ENCODE results near the gene COL6A6.

COL6A6 gene, protein sequence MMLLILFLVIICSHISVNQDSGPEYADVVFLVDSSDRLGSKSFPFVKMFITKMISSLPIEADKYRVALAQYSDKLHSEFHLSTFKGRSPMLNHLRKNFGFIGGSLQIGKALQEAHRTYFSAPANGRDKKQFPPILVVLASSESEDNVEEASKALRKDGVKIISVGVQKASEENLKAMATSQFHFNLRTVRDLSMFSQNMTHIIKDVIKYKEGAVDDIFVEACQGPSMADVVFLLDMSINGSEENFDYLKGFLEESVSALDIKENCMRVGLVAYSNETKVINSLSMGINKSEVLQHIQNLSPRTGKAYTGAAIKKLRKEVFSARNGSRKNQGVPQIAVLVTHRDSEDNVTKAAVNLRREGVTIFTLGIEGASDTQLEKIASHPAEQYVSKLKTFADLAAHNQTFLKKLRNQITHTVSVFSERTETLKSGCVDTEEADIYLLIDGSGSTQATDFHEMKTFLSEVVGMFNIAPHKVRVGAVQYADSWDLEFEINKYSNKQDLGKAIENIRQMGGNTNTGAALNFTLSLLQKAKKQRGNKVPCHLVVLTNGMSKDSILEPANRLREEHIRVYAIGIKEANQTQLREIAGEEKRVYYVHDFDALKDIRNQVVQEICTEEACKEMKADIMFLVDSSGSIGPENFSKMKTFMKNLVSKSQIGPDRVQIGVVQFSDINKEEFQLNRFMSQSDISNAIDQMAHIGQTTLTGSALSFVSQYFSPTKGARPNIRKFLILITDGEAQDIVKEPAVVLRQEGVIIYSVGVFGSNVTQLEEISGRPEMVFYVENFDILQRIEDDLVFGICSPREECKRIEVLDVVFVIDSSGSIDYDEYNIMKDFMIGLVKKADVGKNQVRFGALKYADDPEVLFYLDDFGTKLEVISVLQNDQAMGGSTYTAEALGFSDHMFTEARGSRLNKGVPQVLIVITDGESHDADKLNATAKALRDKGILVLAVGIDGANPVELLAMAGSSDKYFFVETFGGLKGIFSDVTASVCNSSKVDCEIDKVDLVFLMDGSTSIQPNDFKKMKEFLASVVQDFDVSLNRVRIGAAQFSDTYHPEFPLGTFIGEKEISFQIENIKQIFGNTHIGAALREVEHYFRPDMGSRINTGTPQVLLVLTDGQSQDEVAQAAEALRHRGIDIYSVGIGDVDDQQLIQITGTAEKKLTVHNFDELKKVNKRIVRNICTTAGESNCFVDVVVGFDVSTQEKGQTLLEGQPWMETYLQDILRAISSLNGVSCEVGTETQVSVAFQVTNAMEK (N-terminal part only)

DNA sequence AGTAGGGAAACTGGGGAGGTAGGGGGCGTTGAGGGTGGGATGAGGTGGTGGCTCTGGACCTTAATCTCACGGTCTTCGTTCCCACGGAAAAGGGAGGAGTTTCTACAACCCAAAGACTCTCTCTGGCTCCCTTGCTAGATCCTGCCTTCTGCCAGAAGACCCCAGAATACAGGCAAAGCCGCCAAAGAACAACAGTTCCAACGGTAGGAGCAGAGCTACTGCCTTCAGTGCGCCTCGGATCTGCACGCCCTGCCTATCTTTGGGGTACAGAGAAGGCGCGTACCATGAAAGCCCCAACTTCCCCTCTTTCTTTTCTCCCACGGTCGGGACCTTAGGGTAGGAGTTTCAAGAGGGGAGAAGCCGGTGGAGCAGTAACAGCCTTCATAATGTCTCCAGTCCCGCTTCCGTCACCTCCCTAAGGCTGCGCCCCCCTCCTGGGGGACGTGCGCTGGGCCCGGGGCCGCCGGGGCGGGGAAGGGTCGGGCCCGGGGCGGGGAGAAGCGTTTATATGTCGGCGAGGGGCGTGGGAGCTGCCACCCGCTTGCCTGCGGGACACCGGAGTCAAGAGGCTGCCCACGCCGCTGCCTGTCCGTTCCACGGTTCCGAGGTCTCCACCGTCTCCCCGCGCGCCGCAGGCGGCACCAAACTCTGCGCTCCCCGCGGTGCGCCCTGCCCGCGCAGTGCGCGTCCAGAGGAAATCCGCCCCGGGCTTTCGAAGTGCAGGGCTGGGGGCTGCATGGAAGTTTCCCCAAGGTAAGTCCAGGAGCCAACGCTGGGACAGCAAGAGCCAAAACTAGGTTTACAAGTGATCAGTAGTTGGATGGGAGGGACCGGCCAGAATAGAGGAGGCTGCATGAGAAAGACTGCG, at the start of gene COL6A6:
Gene COL6A6 (plus strand): TSS at position 533 of the 868 bp plus-strand sequence. CDS start 43,188 bp downstream, outside the sequence.
- DNase-seq = no peak

DNA sequence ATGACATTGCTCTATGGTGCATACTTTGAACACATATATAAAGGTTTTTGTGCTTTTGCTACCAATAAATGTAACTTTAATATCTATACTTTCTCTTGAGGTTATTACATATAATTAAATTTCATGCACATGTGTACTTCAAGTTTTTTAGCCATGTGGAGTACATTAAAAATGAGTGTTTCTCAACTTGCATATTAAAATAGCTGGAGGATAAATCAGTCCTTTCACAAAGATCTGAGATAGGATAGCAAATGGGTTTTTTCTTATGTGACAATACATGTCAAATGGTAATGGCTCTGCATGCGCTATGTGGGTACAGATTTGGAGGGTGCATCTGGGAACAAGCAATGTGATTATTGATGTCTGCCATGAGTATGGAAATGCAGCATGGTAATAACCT, 48.7 kb upstream of the COL6A6 start:
- no peak for DNase-seq

DNA sequence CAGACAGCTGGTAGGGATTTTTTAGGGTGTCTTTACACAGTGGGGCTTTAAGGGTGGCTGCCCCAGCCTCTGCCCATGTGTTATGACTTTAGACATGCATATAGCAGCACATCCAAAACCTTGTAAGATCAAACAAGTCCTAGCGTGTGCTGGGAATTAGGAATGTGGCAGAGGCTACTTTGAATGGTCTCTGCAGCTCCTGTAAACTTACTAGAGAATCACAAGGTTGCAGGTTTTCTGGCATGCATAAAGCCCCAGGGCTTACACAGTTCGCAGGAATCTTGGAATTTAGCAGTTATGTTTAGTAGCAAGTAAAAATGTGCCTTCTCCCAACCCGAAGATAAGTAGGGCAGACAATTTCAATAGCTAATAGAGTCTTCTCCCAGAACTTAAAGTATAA, 46.9 kb upstream of the COL6A6 start:
- no peak for DNase-seq

DNA sequence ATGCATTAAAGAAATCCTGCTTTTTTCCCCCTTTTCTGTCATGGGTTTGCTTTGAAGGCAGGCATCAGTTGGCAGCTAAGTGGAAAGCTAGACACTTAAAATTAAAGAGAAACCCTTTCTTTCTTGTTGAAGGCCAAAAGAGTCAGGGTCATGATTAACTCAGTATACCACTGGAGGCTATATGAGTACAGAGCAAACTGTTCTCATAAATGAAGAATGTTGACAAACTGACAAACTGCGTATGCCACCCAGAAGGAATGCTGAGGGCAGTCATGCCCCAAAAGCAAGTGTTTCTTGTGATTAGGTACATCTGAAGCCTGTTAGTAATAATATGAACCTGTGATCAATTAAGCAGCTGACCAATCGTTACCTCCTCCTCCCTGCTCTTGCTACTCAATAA, 43.6 kb upstream of the COL6A6 start:
- DNase-seq = no peak

DNA sequence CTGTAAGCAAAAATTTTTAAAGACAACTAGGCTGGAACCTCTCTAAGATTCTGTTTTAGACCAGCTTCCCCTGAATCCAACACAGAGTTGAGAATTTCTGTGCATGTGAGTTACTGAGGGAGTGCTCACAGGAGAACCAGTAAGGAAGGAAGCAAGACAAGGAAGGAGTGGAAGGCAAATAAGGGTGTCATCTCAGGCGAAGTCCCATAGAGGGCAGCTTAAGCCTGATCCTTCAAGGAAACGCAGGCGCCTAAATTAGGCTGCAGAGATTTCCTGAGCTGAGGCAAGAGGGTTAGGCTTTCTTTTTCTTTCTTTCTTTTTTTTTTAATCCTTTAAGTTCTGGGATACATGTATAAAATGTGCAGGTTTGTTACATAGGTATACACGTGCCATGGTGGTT, 36.2 kb upstream of the COL6A6 start:
- DNase-seq = no peak

DNA sequence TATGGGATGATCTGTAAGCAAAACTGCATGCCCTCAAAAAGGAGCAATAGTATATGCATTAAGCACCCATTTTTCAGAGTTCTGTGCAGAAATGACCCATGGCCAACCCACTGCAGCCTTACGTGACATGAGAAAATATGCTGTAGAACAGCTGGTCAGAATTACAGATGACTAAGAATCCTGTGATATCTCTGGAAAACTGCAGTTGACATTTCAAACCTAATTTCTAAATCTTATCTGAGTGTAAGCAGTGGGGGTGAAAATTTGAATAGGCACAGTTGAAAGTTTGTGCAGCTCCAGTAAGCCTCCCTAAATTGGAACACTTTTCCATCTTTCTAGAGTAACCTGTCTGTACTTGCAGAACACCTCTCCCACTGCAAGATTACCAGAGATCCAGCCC, 28.7 kb upstream of the COL6A6 start:
- DNase-seq = no peak

DNA sequence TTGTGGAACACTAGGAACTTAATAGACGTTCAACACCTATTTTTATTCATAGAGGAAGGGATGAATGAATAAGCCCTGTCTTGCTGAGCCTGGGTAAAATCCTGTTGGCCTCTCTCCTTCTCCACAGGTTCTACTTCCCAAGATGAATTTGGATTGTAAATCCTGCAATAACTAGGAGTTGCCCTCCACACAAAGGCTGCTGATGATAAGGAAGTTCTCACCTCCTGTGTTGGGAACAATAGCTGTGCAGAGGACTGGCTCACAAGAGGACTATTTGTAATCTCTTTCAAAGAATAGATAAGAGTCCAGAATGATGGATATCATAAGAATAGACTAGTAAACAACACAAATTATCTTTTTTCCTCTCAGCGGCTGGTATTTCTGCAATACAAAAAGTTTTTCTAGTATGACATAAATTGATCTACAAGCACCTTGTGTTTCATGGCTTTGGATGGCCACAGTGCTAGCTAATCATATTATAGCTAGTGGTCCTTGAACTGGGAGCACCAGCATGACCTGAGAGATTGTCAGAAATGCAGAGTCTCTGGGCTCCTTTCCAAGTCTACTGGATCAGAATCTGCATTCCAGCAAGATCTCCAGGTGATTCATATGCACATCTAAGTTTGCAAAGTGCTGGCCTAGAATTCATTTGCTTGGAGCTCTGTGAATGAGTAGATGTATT, 28.1 kb upstream of the COL6A6 start:
- DNase-seq = no peak

DNA sequence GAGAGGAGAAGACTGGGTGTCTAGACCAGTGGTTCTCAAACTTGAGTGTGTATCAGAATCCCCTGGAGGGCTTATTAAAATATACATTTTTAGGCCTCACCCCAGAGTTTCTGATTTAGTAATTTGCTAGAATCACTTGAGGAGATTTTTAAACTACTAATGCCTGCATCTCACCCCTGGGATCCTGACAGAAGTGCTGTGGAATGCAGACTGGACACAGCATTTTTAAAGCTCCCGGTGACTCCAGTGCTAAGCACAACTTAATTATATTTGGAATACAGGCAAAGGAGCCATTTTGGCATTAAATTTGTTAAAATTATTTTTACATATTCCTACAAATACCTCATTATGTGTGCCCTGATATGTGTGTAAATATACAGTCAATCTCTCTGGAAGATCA, 26.7 kb upstream of the COL6A6 start:
- DNase-seq = no peak

DNA sequence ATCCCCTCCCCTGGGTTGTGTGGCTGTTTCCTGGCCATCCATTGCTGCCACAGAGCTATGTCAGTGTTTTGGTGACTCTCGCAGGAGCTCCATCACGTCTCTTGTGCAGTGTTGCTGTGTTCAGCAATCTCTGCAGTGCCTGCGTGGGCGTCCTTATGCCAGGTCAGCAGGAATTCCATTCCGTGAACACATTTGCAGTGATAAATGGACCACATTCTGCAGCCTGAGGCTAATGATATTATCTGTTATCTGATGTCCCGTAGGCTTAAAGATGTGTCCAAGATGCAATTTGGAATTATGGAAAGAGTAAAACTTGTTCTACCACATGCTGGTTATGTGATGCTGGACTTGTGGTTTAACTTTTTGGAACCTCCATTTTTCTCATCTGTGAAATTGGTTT, 25.5 kb upstream of the COL6A6 start:
- DNase-seq = no peak

DNA sequence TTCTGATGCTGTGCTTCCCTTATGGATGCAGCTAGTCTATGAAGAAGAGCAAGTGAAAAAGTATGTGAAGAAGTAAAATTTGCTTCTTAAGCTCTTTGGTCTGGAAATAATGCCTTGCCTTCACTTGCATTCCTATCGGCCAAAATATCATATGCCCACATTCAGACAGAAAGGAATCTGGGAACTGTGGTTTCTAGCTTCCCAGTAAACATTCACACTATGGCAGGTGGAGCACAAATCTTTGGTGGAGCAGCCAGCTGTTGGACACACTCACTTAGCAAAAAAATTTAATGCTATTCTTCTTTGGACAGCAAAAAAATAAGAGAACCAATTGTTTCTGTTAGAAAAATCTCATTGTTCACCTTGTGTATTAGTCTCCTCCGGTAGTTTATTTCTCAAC, 12.3 kb upstream of the COL6A6 start:
- no peak for DNase-seq

DNA sequence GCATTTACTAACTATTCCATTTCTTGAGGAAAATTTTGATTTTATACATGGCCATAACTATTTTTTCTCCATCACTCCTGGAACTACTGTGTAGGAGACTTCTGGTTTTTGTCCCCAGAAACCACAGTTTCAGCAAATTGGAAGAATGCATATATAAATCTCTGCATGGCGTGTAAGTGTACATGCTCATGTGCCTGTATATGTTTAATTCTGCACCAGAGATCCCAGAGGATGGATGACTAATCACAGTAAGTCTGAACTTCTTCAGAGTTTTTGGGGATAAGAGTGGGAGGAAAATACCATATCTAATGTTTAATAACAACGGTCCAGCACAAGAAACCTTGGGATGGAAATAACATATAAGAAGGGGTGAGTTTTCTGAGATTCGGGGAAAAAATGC, 10.9 kb upstream of the COL6A6 start:
- no peak for DNase-seq

DNA sequence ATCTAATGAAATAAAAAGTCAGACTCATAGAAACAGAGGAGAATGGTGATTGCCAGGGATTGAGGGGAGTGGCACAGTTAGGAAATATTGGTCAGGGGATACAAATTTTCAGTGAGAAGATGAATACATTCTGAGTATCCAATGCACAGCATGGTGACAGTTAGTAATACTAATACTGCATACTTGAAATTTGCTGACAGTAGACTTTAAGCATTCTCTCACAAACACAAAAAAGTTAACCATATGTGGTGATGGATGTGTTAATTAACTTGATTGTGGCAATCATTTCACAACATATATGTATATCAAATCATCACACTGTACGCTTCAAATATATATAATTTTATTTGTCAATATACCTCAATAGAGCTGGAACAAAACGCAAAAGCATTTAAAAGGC, 9.2 kb upstream of the COL6A6 start:
- DNase-seq = no peak

DNA sequence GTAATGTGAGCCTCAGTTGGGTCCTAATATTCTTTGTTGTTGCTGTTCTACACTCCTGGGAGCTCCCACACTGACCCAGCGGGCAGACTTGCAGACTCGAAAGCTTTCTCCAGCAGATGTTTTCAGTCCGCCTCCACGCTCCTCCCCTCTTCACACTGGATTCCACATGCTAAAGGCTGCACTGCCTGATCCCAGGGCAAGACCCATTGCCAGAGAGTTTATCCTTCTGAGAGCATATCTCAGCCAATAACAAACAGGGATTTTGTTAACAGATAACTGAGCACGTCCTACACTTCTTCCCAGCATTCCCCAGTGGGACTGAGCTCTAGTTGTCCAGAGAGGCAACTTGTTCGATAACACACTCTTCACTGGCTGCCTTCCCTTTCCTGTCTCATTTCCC, 8.0 kb upstream of the COL6A6 start:
- no peak for DNase-seq

DNA sequence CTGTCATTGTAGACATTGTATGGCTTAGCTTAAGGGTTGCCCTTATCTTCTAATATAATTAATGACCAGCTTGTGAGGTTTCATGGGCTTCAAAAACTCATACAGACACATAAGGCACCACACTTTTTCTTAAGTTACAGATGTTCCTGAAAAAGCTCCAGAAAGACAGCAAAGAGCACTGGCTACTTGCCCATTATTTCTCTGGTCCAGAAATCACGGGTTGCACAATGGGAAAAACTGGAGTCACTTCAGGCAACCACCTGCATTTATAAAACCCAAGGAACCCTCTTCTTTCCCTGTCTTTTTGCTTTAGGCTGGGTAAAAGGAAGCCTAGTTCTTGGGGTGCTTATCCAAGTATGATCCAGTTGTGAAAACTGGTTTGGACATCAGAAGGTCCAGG, 2.3 kb upstream of the COL6A6 start:
- DNase-seq = no peak

DNA sequence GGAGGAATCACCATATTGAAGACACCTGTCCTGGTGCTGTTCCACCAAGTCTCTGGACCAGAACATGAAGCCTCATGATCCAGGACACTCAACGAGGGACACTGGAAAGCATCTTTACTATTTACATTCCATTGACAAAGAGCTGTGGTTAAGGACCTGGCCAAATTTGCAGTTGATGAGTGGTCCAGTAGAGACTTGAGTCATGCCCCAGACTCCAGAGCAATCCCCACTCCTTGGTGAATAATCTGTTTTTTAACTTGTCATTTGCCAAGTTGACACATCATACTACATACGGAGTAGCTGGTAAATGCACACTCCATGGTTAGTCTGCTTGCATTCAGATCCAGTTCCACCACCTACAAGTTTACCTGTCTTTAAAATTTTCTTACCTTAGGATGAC, 1.2 kb upstream of the COL6A6 start:
- no peak for DNase-seq

DNA sequence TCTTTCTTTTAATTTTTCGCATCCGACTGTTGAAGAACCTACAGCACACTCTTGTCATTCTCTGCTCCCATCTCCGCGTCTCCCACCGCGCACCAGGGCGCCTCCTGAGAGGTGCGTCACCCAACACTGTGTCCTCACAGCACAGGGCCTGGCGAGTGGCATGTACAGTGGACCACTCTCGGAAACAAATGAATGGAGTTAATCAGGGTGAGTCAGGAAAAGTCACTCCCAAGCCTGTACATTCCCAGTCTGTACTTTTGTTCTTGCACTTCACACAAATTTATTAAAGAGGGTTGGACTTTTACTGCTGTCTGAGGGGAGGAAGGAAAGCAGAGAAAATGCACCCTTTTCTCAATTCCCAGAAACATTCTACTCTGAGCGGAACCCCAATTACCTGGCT, 625 bp downstream of the COL6A6 start:
- DNase-seq = no peak

DNA sequence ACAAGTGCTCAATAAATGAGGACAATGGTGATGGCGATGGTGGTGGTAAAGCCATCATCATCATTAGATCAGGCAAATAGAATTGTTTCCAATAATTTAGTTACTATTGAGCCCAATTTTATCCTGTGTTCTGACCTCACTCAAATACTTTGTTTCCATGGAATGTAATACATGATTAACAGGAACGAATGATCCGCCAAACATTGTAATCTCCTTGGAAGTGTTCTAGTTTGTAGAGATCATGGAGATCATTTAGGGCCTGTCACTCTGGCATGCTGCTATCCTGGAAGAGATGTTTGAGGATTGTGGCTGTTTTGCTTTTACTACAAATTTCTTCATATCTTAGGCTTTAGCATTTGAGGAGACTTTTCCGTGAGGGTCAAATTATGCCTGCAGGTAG, 2.8 kb downstream of the COL6A6 start:
- no peak for DNase-seq

DNA sequence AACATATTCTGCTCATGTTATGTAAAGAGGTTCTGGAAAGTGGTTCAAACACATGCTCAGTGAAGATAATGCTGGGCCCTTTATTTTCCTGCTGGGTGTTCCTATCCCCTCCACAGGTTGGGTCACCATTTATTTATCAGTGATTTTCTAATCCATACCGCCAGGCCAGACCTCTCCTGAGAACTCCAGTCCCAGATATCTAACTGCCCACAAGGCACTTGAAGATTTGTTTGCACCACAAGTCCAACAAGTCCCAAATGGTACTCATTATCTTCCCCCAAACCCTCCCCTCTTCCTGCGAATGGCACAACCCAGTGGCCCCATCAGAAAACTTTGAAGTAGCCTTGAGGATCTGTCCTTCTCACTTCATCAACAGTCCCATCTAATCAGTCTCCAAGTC, 5.4 kb downstream of the COL6A6 start:
- no peak for DNase-seq

DNA sequence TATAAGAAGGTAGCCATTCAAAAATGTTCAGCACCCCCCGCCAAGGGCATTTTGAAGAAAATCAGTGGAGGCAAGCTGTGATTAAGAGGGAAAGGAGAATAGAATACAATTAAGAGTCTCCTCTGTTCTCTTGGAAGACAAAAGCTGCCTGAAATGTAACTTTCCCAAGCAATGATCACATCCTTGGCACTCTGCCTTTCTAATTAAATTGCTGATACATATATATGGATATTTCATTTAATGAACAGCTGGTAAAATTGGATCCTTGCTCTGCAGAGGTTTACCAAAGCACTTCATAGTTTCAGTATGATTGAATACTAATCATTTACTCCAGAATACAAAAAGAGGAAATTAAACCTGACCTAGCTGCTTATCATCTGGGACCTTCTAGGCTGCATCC, 10.4 kb downstream of the COL6A6 start:
- DNase-seq = no peak

DNA sequence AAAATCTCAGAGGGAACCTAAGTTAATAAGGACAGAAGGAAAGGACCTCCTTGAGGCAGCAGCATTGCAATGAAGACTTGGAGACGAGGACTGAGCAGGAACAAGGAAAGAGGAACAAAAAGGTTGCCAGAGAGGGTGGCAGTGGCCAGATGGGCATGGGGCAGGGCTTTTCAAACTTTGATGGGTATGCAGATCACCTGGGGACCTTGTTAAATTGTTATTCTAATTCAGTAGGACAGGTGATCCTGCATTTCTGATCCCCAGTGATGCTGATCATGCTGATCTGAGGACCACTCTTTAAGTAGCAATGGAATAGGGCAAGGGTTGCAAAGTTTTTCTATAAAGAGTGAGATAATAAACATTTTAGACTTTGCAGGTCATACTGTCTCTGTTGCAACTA, 11.1 kb downstream of the COL6A6 start:
- DNase-seq = no peak

DNA sequence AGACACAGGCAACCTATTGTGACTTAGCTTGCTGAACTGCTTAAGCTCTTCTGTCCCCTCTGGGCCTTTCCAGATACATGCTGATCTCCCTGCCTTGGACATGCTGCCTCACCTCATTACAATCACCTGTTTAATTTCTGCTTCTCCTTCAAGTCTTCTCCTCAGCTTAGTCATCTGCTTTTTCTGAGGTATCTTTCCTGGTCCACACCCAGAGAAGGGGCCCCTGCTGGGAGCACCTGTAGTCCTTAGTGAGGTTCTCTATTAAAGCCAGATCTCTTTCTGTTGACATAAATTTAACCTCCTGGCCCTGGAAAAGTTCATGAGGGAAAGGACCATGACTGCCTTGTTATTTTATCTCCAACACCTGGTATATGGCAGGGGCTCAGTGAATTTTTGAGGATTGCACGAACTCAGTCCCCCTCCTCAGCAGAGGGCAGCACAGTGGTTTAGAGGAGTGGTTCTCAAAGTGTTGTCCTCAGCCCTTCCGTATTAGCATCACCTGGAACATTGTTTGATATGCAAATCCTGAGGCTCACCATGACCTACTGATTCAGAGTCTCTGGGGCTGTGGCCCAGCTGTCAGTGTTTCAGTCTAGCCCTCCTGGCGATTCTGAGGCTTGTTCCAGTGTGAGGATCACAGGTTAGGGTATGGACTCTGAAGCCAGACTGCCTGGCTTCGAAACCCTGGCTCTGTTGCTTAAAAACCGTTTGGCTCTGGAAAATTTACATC, 12.7 kb downstream of the COL6A6 start:
- DNase-seq = no peak
